GM12878 (cell line): ENCODE measurements around the gene KCNC4. TPM values are rescaled to one million over a fixed set of nuclear protein-coding genes. Genes with fewer than 3 reads are reported as not detected.

Experiments
- BCL11A ChIP-seq: IDR thresholded peaks from 2 replicates; pipeline ENCODE4 v1.6.1; 2011; ENCODE audit warnings: low read depth, low read length
- E2F8 ChIP-seq: fragments of 450-650 bp; IDR thresholded peaks from 2 replicates; pipeline ENCODE4 v1.6.1; 2018; ENCODE audit warnings: mild to moderate bottlenecking, low read depth, moderate library complexity; ENCODE audit not compliant: partially characterized antibody
- EGR1 ChIP-seq, 2 experiments: IDR thresholded peaks; 1 replicate in 1 of 2; 2 replicates in 1 of 2; pipeline ENCODE4 v1.6.1; 2011 to 2012; ENCODE audit warnings: low read depth in 2 of 2, low read length in 2 of 2, borderline replicate concordance in 1 of 2, mild to moderate bottlenecking in 1 of 2, moderate library complexity in 1 of 2
- LARP7 ChIP-seq: fragments of 450-650 bp; IDR thresholded peaks from 2 replicates; pipeline ENCODE4 v1.6.1; 2017; ENCODE audit warnings: mild to moderate bottlenecking
- RCOR1 ChIP-seq: conservative IDR thresholded peaks from 2 replicates; pipeline ENCODE4 v1.6.1; 2012; ENCODE audit warnings: low read depth, low read length, improper control_type of control experiment
- RUNX3 ChIP-seq: IDR thresholded peaks from 2 replicates; pipeline ENCODE4 v1.6.1; 2012; ENCODE audit warnings: low read length, inconsistent platforms
- WRNIP1 ChIP-seq: IDR thresholded peaks from 2 replicates; pipeline ENCODE4 v1.6.1; 2011; ENCODE audit warnings: low read depth, low read length, improper control_type of control experiment, borderline replicate concordance
- polyA plus RNA-seq, 11 experiments: library from polyadenylated mRNA; depleted of rRNA in 4 of 11; unstranded in 6 of 11; stranded (reverse) in 5 of 11; fragments of >200 nt; fragmentation: Nextera tagmentation in 4 of 11; fragmentation: Illumina TruSeq in 1 of 11; extraction: Ambion mirVana in 4 of 11; extraction: Trizol in 1 of 11; gene quantifications; 1 replicate in 1 of 11; 2 replicates in 10 of 11; pipeline versions ENCODE4 v1.2.1 to v1.2.3, GENCODE V29; 2011 to 2016; ENCODE audit warnings: inconsistent platforms in 2 of 11, missing spikeins in 2 of 11, low read depth in 1 of 11
- total RNA-seq, 4 experiments: library from RNA; depleted of rRNA in 3 of 4; stranded (reverse); fragments of >200 nt in 3 of 4; fragmentation: Illumina TruSeq in 1 of 4; extraction: Trizol in 1 of 4; gene quantifications; 2 replicates each; pipeline versions ENCODE4 v1.2.1 to v1.2.3, GENCODE V29; 2013 to 2021
- TF ChIP-seq, protein P1 (sequence below): fragments of 150-350 bp; IDR thresholded peaks from 2 replicates; pipeline ENCODE4 v1.6.1; 2016; ENCODE audit warnings: low read depth, low read length

The KCNC4 gene
- total and polyA plus RNA-seq, 10 of the 15 experiments (the other 5 are each of a cell fraction or from before 2014, with no cell fraction given), result 0.06 to 1.7 (median 0.36) TPM

DNA sequence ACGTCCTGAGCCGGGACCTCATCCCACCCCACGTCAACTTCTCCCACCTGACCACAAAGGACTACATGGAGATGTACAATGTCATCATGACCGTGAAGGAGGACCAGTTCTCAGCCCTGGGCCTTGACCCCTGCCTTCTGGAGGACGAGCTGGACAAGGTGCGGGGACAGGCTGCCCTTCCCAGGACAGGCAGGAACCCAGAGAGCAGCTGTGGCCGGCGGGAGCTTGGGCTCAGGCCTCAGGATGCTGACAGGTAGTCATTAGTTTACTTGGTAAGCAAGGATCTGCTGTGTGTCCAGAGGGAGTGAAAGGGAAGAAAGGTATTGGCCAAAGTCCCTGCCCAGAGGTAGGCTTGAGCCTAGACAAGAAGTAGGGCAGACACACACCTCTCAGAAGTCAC lies 17.6 kb upstream of the KCNC4 start (continued):
- TF ChIP-seq E2F8 (no peak), RCOR1 (no peak), BCL11A (no peak), EGR1 (IDR thresholded peaks at IDR 0.05; ENCODE audit: borderline replicate concordance in 1 of 2, low read depth in 2 of 2, low read length in 2 of 2) (no peak), LARP7 (no peak), WRNIP1 (no peak), RUNX3 (no peak)
- TF ChIP-seq, protein P1, sequence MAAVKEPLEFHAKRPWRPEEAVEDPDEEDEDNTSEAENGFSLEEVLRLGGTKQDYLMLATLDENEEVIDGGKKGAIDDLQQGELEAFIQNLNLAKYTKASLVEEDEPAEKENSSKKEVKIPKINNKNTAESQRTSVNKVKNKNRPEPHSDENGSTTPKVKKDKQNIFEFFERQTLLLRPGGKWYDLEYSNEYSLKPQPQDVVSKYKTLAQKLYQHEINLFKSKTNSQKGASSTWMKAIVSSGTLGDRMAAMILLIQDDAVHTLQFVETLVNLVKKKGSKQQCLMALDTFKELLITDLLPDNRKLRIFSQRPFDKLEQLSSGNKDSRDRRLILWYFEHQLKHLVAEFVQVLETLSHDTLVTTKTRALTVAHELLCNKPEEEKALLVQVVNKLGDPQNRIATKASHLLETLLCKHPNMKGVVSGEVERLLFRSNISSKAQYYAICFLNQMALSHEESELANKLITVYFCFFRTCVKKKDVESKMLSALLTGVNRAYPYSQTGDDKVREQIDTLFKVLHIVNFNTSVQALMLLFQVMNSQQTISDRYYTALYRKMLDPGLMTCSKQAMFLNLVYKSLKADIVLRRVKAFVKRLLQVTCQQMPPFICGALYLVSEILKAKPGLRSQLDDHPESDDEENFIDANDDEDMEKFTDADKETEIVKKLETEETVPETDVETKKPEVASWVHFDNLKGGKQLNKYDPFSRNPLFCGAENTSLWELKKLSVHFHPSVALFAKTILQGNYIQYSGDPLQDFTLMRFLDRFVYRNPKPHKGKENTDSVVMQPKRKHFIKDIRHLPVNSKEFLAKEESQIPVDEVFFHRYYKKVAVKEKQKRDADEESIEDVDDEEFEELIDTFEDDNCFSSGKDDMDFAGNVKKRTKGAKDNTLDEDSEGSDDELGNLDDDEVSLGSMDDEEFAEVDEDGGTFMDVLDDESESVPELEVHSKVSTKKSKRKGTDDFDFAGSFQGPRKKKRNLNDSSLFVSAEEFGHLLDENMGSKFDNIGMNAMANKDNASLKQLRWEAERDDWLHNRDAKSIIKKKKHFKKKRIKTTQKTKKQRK, result no peak
- TF ChIP-seq, all 136 proteins: peak for 0
